GM12865 (cell line): ENCODE results near the gene TMEM187.

Experiments used
- DNase-seq: peaks from one replicate; pipeline ENCODE4 v3.0.0; 2010; ENCODE audit warnings: low read depth
- H3K4me3 ChIP-seq: 2 replicates; pipeline ENCODE4 v1.5.1; 2011; ENCODE audit warnings: mild to moderate bottlenecking, low read depth, low read length, control low read depth
- TF ChIP-seq, protein P1 (sequence below): IDR thresholded peaks from 2 replicates; pipeline ENCODE4 v1.5.1; 2011; ENCODE audit warnings: low read length, control low read depth, low read depth, inconsistent platforms; ENCODE audit not compliant: insufficient read depth; ENCODE audit errors: missing control alignments

The TMEM187 gene

DNA sequence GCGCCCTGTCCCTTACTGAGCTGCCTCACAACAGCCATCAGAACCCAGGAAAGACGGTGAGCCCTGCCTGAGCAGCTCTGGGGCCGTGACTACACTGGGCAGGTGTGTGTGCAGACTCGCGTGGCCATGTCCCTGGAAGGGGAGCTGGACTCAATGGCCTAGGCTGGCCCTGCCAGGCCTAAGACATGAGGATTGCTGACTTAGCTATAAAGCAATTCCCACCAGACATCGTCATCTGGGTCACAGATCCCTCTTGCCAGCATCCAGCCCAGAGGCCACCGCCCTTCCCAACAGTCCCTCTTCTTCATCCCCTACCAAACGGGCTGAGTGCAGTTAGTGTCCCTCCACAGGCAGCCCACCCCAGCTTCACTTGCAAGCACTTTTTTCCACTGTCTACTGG, 41.4 kb upstream of the TMEM187 start:
- DNase-seq: no peak
- no peak overlapping the region for H3K4me3 ChIP-seq

GRCh38 chrX:153931748-153932147, 40.8 kb upstream of the TMEM187 start:
- H3K4me3 ChIP-seq: no peak overlapping the region
- TF ChIP-seq, protein P1, sequence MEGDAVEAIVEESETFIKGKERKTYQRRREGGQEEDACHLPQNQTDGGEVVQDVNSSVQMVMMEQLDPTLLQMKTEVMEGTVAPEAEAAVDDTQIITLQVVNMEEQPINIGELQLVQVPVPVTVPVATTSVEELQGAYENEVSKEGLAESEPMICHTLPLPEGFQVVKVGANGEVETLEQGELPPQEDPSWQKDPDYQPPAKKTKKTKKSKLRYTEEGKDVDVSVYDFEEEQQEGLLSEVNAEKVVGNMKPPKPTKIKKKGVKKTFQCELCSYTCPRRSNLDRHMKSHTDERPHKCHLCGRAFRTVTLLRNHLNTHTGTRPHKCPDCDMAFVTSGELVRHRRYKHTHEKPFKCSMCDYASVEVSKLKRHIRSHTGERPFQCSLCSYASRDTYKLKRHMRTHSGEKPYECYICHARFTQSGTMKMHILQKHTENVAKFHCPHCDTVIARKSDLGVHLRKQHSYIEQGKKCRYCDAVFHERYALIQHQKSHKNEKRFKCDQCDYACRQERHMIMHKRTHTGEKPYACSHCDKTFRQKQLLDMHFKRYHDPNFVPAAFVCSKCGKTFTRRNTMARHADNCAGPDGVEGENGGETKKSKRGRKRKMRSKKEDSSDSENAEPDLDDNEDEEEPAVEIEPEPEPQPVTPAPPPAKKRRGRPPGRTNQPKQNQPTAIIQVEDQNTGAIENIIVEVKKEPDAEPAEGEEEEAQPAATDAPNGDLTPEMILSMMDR: no peak
- no peak for DNase-seq

More for the DNA sequence above, 41.4 kb upstream of the TMEM187 start:
- TF ChIP-seq, protein P1: no peak

GRCh38 chrX:153932220-153932915, 40.2 kb upstream of the TMEM187 start:
- no peak for DNase-seq

GRCh38 chrX:153933748-153934147, 38.8 kb upstream of the TMEM187 start:
- H3K4me3 ChIP-seq: peak overlapping the region; percentile 73
- TF ChIP-seq, protein P1: no peak
- DNase-seq: no peak

More at GRCh38 chrX:153932220-153932915, 40.2 kb upstream of the TMEM187 start:
- no peak overlapping the region for H3K4me3 ChIP-seq
- TF ChIP-seq, protein P1: no peak

- H3K4me3 ChIP-seq: peak overlapping the region; percentile 73
- no peak for DNase-seq
- TF ChIP-seq, protein P1: no peak
Measured at GRCh38 chrX:153934148-153934761, 38.3 kb upstream of the TMEM187 start.

DNA sequence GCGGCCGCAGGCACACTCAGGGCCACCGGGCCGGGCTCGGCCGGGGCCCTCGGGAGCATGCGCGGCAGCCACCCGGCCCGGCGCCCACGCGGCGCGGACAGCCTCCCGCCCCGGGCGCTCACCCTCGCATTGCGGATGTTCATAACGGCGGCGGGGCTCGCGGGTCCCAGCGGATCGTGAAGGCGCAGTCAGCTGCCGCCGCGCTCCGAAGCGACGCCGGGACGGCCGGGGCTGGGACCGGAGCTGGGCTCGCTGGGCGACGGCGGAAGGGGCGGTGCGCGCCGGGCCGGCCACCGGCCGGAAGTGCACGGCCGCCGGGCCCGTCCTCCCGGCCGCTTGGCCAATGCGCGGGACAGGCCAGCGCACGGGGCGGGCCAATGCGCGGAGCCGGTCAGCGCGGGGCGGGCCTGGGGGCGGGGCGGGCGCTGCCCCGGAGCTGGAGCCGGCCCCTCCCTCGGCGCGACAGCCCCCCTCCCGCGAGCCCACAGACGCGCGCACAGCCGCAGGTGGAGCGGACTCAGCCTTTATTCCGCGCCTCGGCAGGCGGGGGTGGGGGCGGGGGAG, 37.7 kb upstream of the TMEM187 start, which contains the start of gene NAA10:
TSS of gene NAA10 (minus strand) at position 276 of the 564 bp plus-strand sequence. CDS start at position 143, 133 bp downstream.
- TF ChIP-seq, protein P1: no peak
- peak within 1 kb of the TSS; percentile 73 for H3K4me3 ChIP-seq
- DNase-seq: peak; percentile 84
